PC-3 (cell line): ENCODE measurements around the gene KIRREL1. TPM values are rescaled to one million over a fixed set of nuclear protein-coding genes. Genes with fewer than 3 reads are reported as not detected.

Experiments used
- ATAC-seq: fragments of 200-7000 bp; cut with Tn5 transposase; 2 replicates; pipeline ENCODE4 v1.9.1; 2020; ENCODE audit warnings: mild to moderate bottlenecking, moderate library complexity
- BruUV-seq: library from RNA; stranded (reverse); fragments of 400-500 nt; replicated peaks from 2 replicates; lab custom pipeline; 2021; lab: Mats Ljungman, UMichigan
- CTCF ChIA-PET: fragments of 300-600 bp; sonication (Branson Sonifier 250); formaldehyde crosslinking; loops from one replicate; lab custom pipeline; 2022; ENCODE audit warnings: antibody characterized with exemption; lab: Charles Lee
- POLR2A ChIA-PET: fragments of 300-600 bp; sonication (Branson Sonifier 250); formaldehyde crosslinking; loops from one replicate; lab custom pipeline; 2022; ENCODE audit warnings: antibody characterized with exemption; ENCODE audit not compliant: unreplicated experiment; lab: Charles Lee
- DNase-seq: peaks from one replicate; pipeline ENCODE4 v3.0.0-alpha.2; 2015
- H2AFZ ChIP-seq: fragments of 300-600 bp; sonication (generic); 2 replicates; pipeline ENCODE4 v1.6.0; 2016; ENCODE audit warnings: antibody characterized with exemption, low read length
- H3F3A ChIP-seq: fragments of 300-600 bp; sonication (generic); one replicate; pipeline ENCODE4 v1.6.0; 2017; ENCODE audit warnings: antibody characterized with exemption, low read length, control low read depth, mild to moderate bottlenecking; ENCODE audit not compliant: unreplicated experiment
- H3K27ac ChIP-seq: fragments of 300-600 bp; sonication (generic); 2 replicates; pipeline ENCODE4 v1.5.1; 2016; ENCODE audit warnings: mild to moderate bottlenecking, low read length
- H3K27me3 ChIP-seq: fragments of 300-600 bp; sonication (generic); 2 replicates; pipeline ENCODE4 v1.6.1; 2016; ENCODE audit warnings: low read length, mixed read lengths
- H3K36me3 ChIP-seq: fragments of 300-600 bp; sonication (generic); 2 replicates; pipeline ENCODE4 v1.6.1; 2016; ENCODE audit warnings: low read depth, mixed run types, low read length, mixed read lengths
- H3K4me1 ChIP-seq: fragments of 300-600 bp; sonication (generic); 2 replicates; pipeline ENCODE4 v1.5.1; 2016; ENCODE audit warnings: low read length; ENCODE audit not compliant: insufficient read depth
- H3K4me2 ChIP-seq: fragments of 300-600 bp; sonication (generic); 2 replicates; pipeline ENCODE4 v1.6.0; 2016; ENCODE audit warnings: low read length
- H3K4me3 ChIP-seq: fragments of 300-600 bp; sonication (generic); 2 replicates; pipeline ENCODE4 v1.5.1; 2016; ENCODE audit warnings: mild to moderate bottlenecking, low read length, mixed read lengths
- H3K79me2 ChIP-seq: fragments of 300-600 bp; sonication (generic); 2 replicates; pipeline ENCODE4 v1.6.1; 2017; ENCODE audit warnings: low read length, mixed read lengths
- H3K9ac ChIP-seq: fragments of 300-600 bp; sonication (generic); 2 replicates; pipeline ENCODE4 v1.6.0; 2016; ENCODE audit warnings: mild to moderate bottlenecking, low read length
- H3K9me2 ChIP-seq: fragments of 300-600 bp; sonication (generic); replicated peaks from 2 replicates; pipeline ENCODE4 v1.6.1; 2016; ENCODE audit warnings: mixed run types, low read length, mixed read lengths
- H3K9me3 ChIP-seq: fragments of 300-600 bp; sonication (generic); 2 replicates; pipeline ENCODE4 v1.6.1; 2016; ENCODE audit warnings: low read length, mixed read lengths
- H4K20me1 ChIP-seq: fragments of 300-600 bp; sonication (generic); 2 replicates; pipeline ENCODE4 v1.6.1; 2016; ENCODE audit warnings: low read length, mixed read lengths
- CTCF ChIP-seq: fragments of 300-600 bp; sonication (generic); conservative IDR thresholded peaks from 2 replicates; pipeline ENCODE4 v1.5.1; 2017; ENCODE audit warnings: antibody characterized with exemption, low read depth, mild to moderate bottlenecking, low read length
- EZH2 ChIP-seq: fragments of 300-600 bp; sonication (generic); IDR thresholded peaks from one replicate; pipeline ENCODE4 v1.6.1; 2017; ENCODE audit warnings: antibody characterized with exemption, mild to moderate bottlenecking, low read length; ENCODE audit not compliant: unreplicated experiment
- EZH2phosphoT487 ChIP-seq: fragments of 300-600 bp; sonication (generic); IDR thresholded peaks from 2 replicates; pipeline ENCODE4 v1.6.1; 2018; ENCODE audit warnings: mild to moderate bottlenecking, antibody characterized with exemption, low read length, borderline replicate concordance
- intact Hi-C: fragments of 100-400 bp; cut with micrococcal nuclease; formaldehyde crosslinking; loops from 2 replicates; pipeline ENCODE4 v1.9.0; 2023
- total RNA-seq: library from RNA; depleted of rRNA; stranded (reverse); fragments of >200 nt; gene quantifications from 2 replicates; pipeline ENCODE4 v1.2.3, GENCODE V29; 2014

The KIRREL1 gene
- total RNA-seq, 1 experiment from 2014 or later: 49.8 TPM

GRCh38 chr1:158002022-158002630 is 8.7 kb downstream of the KIRREL1 start:
- H4K20me1 ChIP-seq: no peaks in the 10 kb centered on the region
- H3K9ac ChIP-seq: no peak overlapping the region
- H3F3A ChIP-seq: no peaks in the 10 kb centered on the region
- no peak overlapping the region for H2AFZ ChIP-seq
- no TSS peak for BruUV-seq
- CTCF ChIA-PET: no interaction called here
- TF ChIP-seq EZH2phosphoT487 (no peak), EZH2 (no peak), CTCF (no peak)
- no peak for DNase-seq
- ATAC-seq: no peak
- intact Hi-C loops: no loop called here
- peaks cover 100% of the 10 kb centered on the region for H3K79me2 ChIP-seq
- POLR2A ChIA-PET: no interaction called here
- H3K4me2 ChIP-seq: no peak overlapping the region
- H3K27me3 ChIP-seq: no peaks in the 10 kb centered on the region
- no peaks in the 10 kb centered on the region for H3K36me3 ChIP-seq
- H3K4me3 ChIP-seq: no peak overlapping the region
- H3K27ac ChIP-seq: no peak overlapping the region
- no peaks in the 10 kb centered on the region for H3K9me3 ChIP-seq
- H3K4me1 ChIP-seq: no peaks in the 10 kb centered on the region
- H3K9me2 ChIP-seq: no peaks in the 10 kb centered on the region

DNA sequence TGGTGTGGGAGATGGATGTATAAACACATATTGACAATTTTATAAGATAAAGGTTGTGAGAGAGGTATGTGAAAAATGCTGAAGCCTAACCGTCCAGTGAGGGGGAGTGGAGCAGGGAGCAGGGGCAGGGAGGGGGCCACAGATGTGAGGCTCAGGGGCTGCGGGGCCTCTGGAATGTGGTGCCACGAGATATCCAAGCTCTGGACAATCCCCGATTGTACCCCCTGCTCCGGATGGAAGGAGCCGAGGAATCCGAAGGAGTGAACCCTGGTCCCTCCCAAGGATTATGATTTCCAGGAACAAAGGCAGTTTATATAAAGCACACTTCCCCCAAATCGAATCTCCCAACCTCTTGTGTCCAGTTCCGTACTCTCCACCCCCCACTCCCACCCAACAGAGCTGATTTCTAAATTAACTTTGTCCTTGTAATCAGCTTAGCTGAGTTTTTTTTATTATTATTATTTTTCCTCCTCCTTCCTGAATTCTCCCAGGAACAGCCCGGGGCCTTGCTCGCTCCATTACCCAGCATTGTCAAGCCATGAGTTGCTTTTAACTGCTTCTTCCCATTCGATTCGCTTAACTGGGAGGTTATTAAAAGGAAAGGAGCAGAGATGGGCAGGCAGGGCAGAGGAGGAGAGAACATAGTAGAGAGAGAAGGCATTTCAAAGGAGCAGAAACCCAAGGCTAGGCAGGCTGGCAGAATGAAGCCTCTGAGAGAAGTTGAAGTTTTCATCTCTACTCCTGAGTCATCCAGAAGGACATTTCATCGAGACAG is 9.4 kb downstream of the KIRREL1 start:
- no peak for ATAC-seq
- intact Hi-C loops: no loop called here

More for the DNA sequence above, 9.4 kb downstream of the KIRREL1 start:
- no peak overlapping the region for H3K27ac ChIP-seq
- peaks cover 100% of the 10 kb centered on the region for H3K79me2 ChIP-seq
- no peaks in the 10 kb centered on the region for H3K9me3 ChIP-seq
- no peak overlapping the region for H2AFZ ChIP-seq
- POLR2A ChIA-PET: no interaction called here
- no peak for DNase-seq
- H3K4me2 ChIP-seq: no peak overlapping the region
- H3K4me3 ChIP-seq: no peak overlapping the region
- no peak overlapping the region for H3K9ac ChIP-seq
- no peaks in the 10 kb centered on the region for H3F3A ChIP-seq
- H3K4me1 ChIP-seq: peaks cover 2% of the 10 kb centered on the region; the same call in 1 of the 2 replicates
- no peaks in the 10 kb centered on the region for H4K20me1 ChIP-seq
- CTCF ChIA-PET: no interaction called here
- no peaks in the 10 kb centered on the region for H3K27me3 ChIP-seq
- no peaks in the 10 kb centered on the region for H3K36me3 ChIP-seq
- no peaks in the 10 kb centered on the region for H3K9me2 ChIP-seq
- no TSS peak for BruUV-seq
- TF ChIP-seq CTCF (no peak), EZH2phosphoT487 (no peak), EZH2 (no peak)
